HG02588 (cell line): ENCODE results near the gene ST3GAL3.

Experiments
- ATAC-seq: cut with Tn5 transposase; IDR thresholded peaks from one replicate; pipeline ENCODE4 v1.9.1; 2021; ENCODE audit warnings: mild to moderate bottlenecking, moderate library complexity; ENCODE audit not compliant: unreplicated experiment

ST3GAL3 gene

GRCh38 chr1:43977376-43978263 lies 270.3 kb downstream of the ST3GAL3 start:
- ATAC-seq: no peak

GRCh38 chr1:43978264-43978550 lies 270.9 kb downstream of the ST3GAL3 start:
- no peak for ATAC-seq

GRCh38 chr1:43978551-43979260 lies 271.4 kb downstream of the ST3GAL3 start, which contains the start of gene B4GALT2:
Gene B4GALT2 (plus strand): TSS chr1:43979210. CDS start chr1:43981161, 1,951 bp downstream.
- no peak for ATAC-seq

- no peak for ATAC-seq
These were observed 271.9 kb downstream of the ST3GAL3 start for GRCh38 chr1:43979261-43979527.

- ATAC-seq: no peak
These were observed 272.4 kb downstream of the ST3GAL3 start for GRCh38 chr1:43979528-43980254.

GRCh38 chr1:43980255-43981134 lies 273.2 kb downstream of the ST3GAL3 start:
- no peak for ATAC-seq
